ENCODE data around the gene HSPA5.
"Not testable (repeated sequence)": the region's sequence is repeated elsewhere in the genome, so short reads cannot be mapped to it uniquely, and the experiment has no call there.

Gene HSPA5

GRCh38 chr9:125200216-125201047 lies 40.7 kb downstream of the HSPA5 start, which contains the start of gene RABEPK:
TSS of gene RABEPK (plus strand) at chr9:125200542. CDS start at chr9:125203014, 2,472 bp downstream.
- H3K27ac ChIP-seq = peak within 1 kb of the TSS; percentile 69

GRCh38 chr9:125195591-125195990 lies 45.6 kb downstream of the HSPA5 start:
- not testable (repeated sequence) for H3K27ac ChIP-seq

More at GRCh38 chr9:125200216-125201047, 40.7 kb downstream of the HSPA5 start, which contains the start of gene RABEPK:
- TF ChIP-seq CTCF (IDR thresholded peaks at IDR 0.05) (no peak), ZFX (IDR thresholded peaks at IDR 0.05; ENCODE audit: borderline replicate concordance) (no peak)

GRCh38 chr9:125194466-125194865 lies 46.7 kb downstream of the HSPA5 start:
- not testable (repeated sequence) for H3K27ac ChIP-seq

- peak overlapping the region; percentile 71 for H3K27ac ChIP-seq
- TF ChIP-seq CTCF (IDR thresholded peaks at IDR 0.05) (no peak), ZFX (IDR thresholded peaks at IDR 0.05; ENCODE audit: borderline replicate concordance) (no peak)
These were observed 50.8 kb downstream of the HSPA5 start for GRCh38 chr9:125190361-125190801.

GRCh38 chr9:125189361-125190289 lies 51.5 kb downstream of the HSPA5 start, which contains the start of gene PPP6C:
TSS of gene PPP6C (minus strand) at chr9:125189803. CDS start at chr9:125189718, 85 bp downstream.
- H3K27ac ChIP-seq = peak within 1 kb of the TSS; percentile 71
- TF ChIP-seq CTCF (IDR thresholded peaks at IDR 0.05) (peak; percentile 38), ZFX (IDR thresholded peaks at IDR 0.05; ENCODE audit: borderline replicate concordance) (no peak)

GRCh38 chr9:125189011-125189360 lies 52.2 kb downstream of the HSPA5 start:
- peak overlapping the region; percentile 71 for H3K27ac ChIP-seq

More at GRCh38 chr9:125189011-125189360, 52.2 kb downstream of the HSPA5 start:
- TF ChIP-seq ZFX (IDR thresholded peaks at IDR 0.05; ENCODE audit: borderline replicate concordance) = no peak
- TF ChIP-seq CTCF (IDR thresholded peaks at IDR 0.05) = no peak

All from 22Rv1 (cell line).